NCI-H1417 treated with DMSO at 0.1 percent for 48 hours (cell line): Measurements from ENCODE around the gene AMELX.

Experiments used
- DNase-seq: peaks from one replicate; lab custom pipeline; 2025; lab: John Stamatoyannopoulos, UW

The AMELX gene

GRCh38 chrX:11293113-11293512 lies at the start of gene AMELX:
Gene AMELX (plus strand): TSS chrX:11293413. CDS start chrX:11294789, 1,376 bp downstream.
- DNase-seq, result no peak

- DNase-seq, result no peak
These were observed 48.6 kb upstream of the AMELX start for GRCh38 chrX:11244636-11245035.

- no peak for DNase-seq
These were observed 38.6 kb upstream of the AMELX start for GRCh38 chrX:11254417-11255109.

- DNase-seq, result no peak
These were observed 35.9 kb upstream of the AMELX start for GRCh38 chrX:11257290-11257689.

GRCh38 chrX:11257711-11258110 lies 35.5 kb upstream of the AMELX start:
- no peak for DNase-seq

- DNase-seq, result no peak
These were observed 33.8 kb upstream of the AMELX start for GRCh38 chrX:11259437-11259836.

GRCh38 chrX:11261260-11261659 lies 32.0 kb upstream of the AMELX start:
- DNase-seq, result no peak

- DNase-seq, result no peak
These were observed 28.3 kb upstream of the AMELX start for GRCh38 chrX:11264925-11265324.

- no peak for DNase-seq
These were observed 27.9 kb upstream of the AMELX start for GRCh38 chrX:11265352-11265751.

- no peak for DNase-seq
These were observed 26.6 kb upstream of the AMELX start for GRCh38 chrX:11266573-11267003.

- no peak for DNase-seq
These were observed 25.8 kb upstream of the AMELX start for GRCh38 chrX:11267425-11267824.

- no peak for DNase-seq
These were observed 24.2 kb upstream of the AMELX start for GRCh38 chrX:11269006-11269405.

GRCh38 chrX:11269996-11270395 lies 23.2 kb upstream of the AMELX start:
- no peak for DNase-seq

- no peak for DNase-seq
These were observed 20.9 kb upstream of the AMELX start for GRCh38 chrX:11272290-11272689.

GRCh38 chrX:11272863-11273262 lies 20.4 kb upstream of the AMELX start:
- no peak for DNase-seq

GRCh38 chrX:11273544-11273943 lies 19.7 kb upstream of the AMELX start:
- no peak for DNase-seq

- no peak for DNase-seq
These were observed 11.2 kb upstream of the AMELX start for GRCh38 chrX:11282043-11282442.

GRCh38 chrX:11285651-11286050 lies 7.6 kb upstream of the AMELX start:
- DNase-seq, result no peak

GRCh38 chrX:11287505-11287904 lies 5.7 kb upstream of the AMELX start:
- DNase-seq, result no peak

- DNase-seq, result no peak
These were observed 2.7 kb upstream of the AMELX start for GRCh38 chrX:11290416-11291102.

GRCh38 chrX:11296051-11296450 lies 2.8 kb downstream of the AMELX start:
- no peak for DNase-seq

- no peak for DNase-seq
These were observed 5.4 kb downstream of the AMELX start for GRCh38 chrX:11298600-11298999.

GRCh38 chrX:11304829-11305228 lies 11.6 kb downstream of the AMELX start:
- no peak for DNase-seq

- no peak for DNase-seq
These were observed 12.4 kb downstream of the AMELX start for GRCh38 chrX:11305641-11306040.
